SJSA1 (cell line): Measurements from ENCODE around the gene LSAMP. TPM values are rescaled to one million over a fixed set of nuclear protein-coding genes. Genes with fewer than 3 reads are reported as not detected.

Experiments used
- DNase-seq, 2 experiments: peaks; one replicate each; pipeline ENCODE4 v3.0.0-alpha.2; 2015 to 2020; ENCODE audit warnings: low spot score in 2 of 2, low read depth in 1 of 2
- H3K27ac ChIP-seq: fragments of 250-450 bp; sonication (Bioruptor Pico); 2 replicates; pipeline ENCODE4 v1.5.1; 2020; ENCODE audit warnings: mild to moderate bottlenecking, moderate library complexity
- H3K27me3 ChIP-seq: fragments of 250-450 bp; sonication (Bioruptor Pico); replicated peaks from 2 replicates; pipeline ENCODE4 v1.5.1; 2020; ENCODE audit warnings: mild to moderate bottlenecking, moderate library complexity
- H3K36me3 ChIP-seq: fragments of 250-450 bp; sonication (Bioruptor Pico); 2 replicates; pipeline ENCODE4 v1.5.1; 2020; ENCODE audit warnings: mild to moderate bottlenecking
- H3K4me1 ChIP-seq: fragments of 250-450 bp; sonication (Bioruptor Pico); replicated peaks from 2 replicates; pipeline ENCODE4 v1.6.1; 2021; ENCODE audit warnings: mild to moderate bottlenecking
- H3K4me3 ChIP-seq: fragments of 250-450 bp; sonication (Bioruptor Pico); 2 replicates; pipeline ENCODE4 v1.5.1; 2020; ENCODE audit warnings: mild to moderate bottlenecking
- H3K9me3 ChIP-seq: fragments of 250-450 bp; sonication (Bioruptor Pico); replicated peaks from 2 replicates; pipeline ENCODE4 v1.5.1; 2020; ENCODE audit warnings: mild to moderate bottlenecking
- total RNA-seq: library from RNA; depleted of rRNA; stranded (reverse); fragments of >200 nt; shearing (Covaris generic); gene quantifications from 2 replicates; pipeline ENCODE4 v1.2.3, GENCODE V29; 2014

The LSAMP gene
- total RNA-seq, 1 experiment from 2014 or later: not detected

GRCh38 chr3:116199063-116199462 is 246.2 kb downstream of the LSAMP start:
- no peaks in the 10 kb centered on the region for H3K4me1 ChIP-seq
- no peaks in the 10 kb centered on the region for H3K27me3 ChIP-seq
- no peak overlapping the region for H3K4me3 ChIP-seq
- H3K36me3 ChIP-seq: no peaks in the 10 kb centered on the region
- H3K9me3 ChIP-seq: no peaks in the 10 kb centered on the region
- H3K27ac ChIP-seq: no peak overlapping the region
- no peak for DNase-seq

GRCh38 chr3:116198087-116198486 is 247.2 kb downstream of the LSAMP start:
- Histone ChIP-seq H3K4me1 (no peaks in the 10 kb centered on the region), H3K36me3 (no peaks in the 10 kb centered on the region), H3K27ac (no peak overlapping the region), H3K27me3 (no peaks in the 10 kb centered on the region), H3K4me3 (no peak overlapping the region), H3K9me3 (no peaks in the 10 kb centered on the region)
- DNase-seq: peak in 1 of 2 experiments; percentile 5

- Histone ChIP-seq H3K4me3 (no peak overlapping the region), H3K4me1 (no peaks in the 10 kb centered on the region), H3K9me3 (no peaks in the 10 kb centered on the region), H3K27ac (no peak overlapping the region), H3K36me3 (no peaks in the 10 kb centered on the region), H3K27me3 (no peaks in the 10 kb centered on the region)
- no peak for DNase-seq
These were observed 252.8 kb downstream of the LSAMP start for GRCh38 chr3:116192464-116192863.

- Histone ChIP-seq H3K4me1 (no peaks in the 10 kb centered on the region), H3K27me3 (no peaks in the 10 kb centered on the region), H3K9me3 (no peaks in the 10 kb centered on the region), H3K4me3 (no peak overlapping the region), H3K27ac (no peak overlapping the region), H3K36me3 (no peaks in the 10 kb centered on the region)
- no peak for DNase-seq
These were observed 253.9 kb downstream of the LSAMP start for GRCh38 chr3:116191409-116191808.

DNA sequence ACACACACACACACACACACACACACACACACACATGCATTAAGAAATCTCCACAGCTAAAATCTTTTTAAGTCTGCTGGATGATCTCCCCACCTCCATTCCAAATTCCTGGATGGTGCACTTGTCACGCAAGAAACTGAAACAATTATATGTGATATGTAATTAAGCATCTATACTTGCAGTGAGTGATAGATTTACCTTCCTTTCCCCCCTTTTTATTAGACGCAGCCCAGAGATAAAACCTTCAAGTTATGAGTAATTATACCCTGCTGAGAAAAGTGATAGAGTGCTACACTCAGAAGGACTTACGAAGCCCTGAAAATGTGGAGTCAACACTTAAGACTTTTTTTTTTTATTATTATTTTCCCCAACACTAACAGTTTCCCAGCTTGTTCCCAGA is 255.2 kb downstream of the LSAMP start:
- H3K36me3 ChIP-seq: no peaks in the 10 kb centered on the region
- H3K4me3 ChIP-seq: no peak overlapping the region
- DNase-seq: no peak
- H3K9me3 ChIP-seq: no peaks in the 10 kb centered on the region
- H3K4me1 ChIP-seq: no peaks in the 10 kb centered on the region
- H3K27me3 ChIP-seq: no peaks in the 10 kb centered on the region
- no peak overlapping the region for H3K27ac ChIP-seq

- Histone ChIP-seq H3K9me3 (no peaks in the 10 kb centered on the region), H3K27me3 (0 out of 2 replicates have a peak, but pooled peaks cover 4% of the 10 kb centered on the region)
- peak in 1 of 2 experiments; percentile 25 for DNase-seq
These were observed 257.0 kb downstream of the LSAMP start for GRCh38 chr3:116188231-116188785.

GRCh38 chr3:116186049-116186448 is 259.2 kb downstream of the LSAMP start:
- H3K4me3 ChIP-seq: no peak overlapping the region
- H3K36me3 ChIP-seq: no peaks in the 10 kb centered on the region
- no peaks in the 10 kb centered on the region for H3K9me3 ChIP-seq
- H3K27me3 ChIP-seq: 0 out of 2 replicates have a peak, but pooled peaks cover 6% of the 10 kb centered on the region
- no peak overlapping the region for H3K27ac ChIP-seq
- no peaks in the 10 kb centered on the region for H3K4me1 ChIP-seq
- no peak for DNase-seq

More at GRCh38 chr3:116188231-116188785, 257.0 kb downstream of the LSAMP start:
- H3K27ac ChIP-seq: no peak overlapping the region
- H3K4me3 ChIP-seq: no peak overlapping the region
- no peaks in the 10 kb centered on the region for H3K4me1 ChIP-seq
- no peaks in the 10 kb centered on the region for H3K36me3 ChIP-seq

DNA sequence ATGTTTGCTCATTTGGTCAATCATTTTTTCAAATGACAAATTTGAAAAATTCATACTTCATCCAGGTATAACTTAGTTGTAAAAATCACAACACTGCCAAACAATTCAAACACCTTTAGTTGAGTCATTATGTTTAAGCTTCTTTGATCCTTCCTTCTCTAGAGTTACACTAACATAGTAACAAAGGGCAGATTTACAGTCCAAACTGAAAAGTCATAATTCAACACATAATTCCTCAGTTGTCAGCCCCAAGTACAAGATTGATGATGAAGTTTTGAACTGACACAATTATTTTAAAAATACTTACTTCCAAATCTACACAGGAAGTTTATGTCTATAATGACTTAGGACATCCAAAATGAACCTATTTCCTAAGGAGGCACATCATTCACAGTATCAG is 264.1 kb downstream of the LSAMP start:
- no peak overlapping the region for H3K27ac ChIP-seq
- no peaks in the 10 kb centered on the region for H3K9me3 ChIP-seq
- H3K36me3 ChIP-seq: no peaks in the 10 kb centered on the region

GRCh38 chr3:116179091-116179490 is 266.2 kb downstream of the LSAMP start:
- H3K27ac ChIP-seq: no peak overlapping the region
- no peaks in the 10 kb centered on the region for H3K9me3 ChIP-seq
- peak in 1 of 2 experiments; percentile 56 for DNase-seq
- H3K4me3 ChIP-seq: no peak overlapping the region
- no peaks in the 10 kb centered on the region for H3K36me3 ChIP-seq
- H3K4me1 ChIP-seq: no peaks in the 10 kb centered on the region
- H3K27me3 ChIP-seq: peaks cover 10% of the 10 kb centered on the region; the same call in 1 of the 2 replicates

More for the DNA sequence above, 264.1 kb downstream of the LSAMP start:
- peaks cover 6% of the 10 kb centered on the region; the same call in 1 of the 2 replicates for H3K27me3 ChIP-seq
- no peak for DNase-seq
- H3K4me3 ChIP-seq: no peak overlapping the region
- no peaks in the 10 kb centered on the region for H3K4me1 ChIP-seq

- H3K27me3 ChIP-seq: peaks cover 6% of the 10 kb centered on the region; the same call in 1 of the 2 replicates
- no peaks in the 10 kb centered on the region for H3K4me1 ChIP-seq
- H3K36me3 ChIP-seq: no peaks in the 10 kb centered on the region
- H3K4me3 ChIP-seq: no peak overlapping the region
- DNase-seq: no peak
- no peaks in the 10 kb centered on the region for H3K9me3 ChIP-seq
- H3K27ac ChIP-seq: no peak overlapping the region
These were observed 268.2 kb downstream of the LSAMP start for GRCh38 chr3:116176974-116177555.

DNA sequence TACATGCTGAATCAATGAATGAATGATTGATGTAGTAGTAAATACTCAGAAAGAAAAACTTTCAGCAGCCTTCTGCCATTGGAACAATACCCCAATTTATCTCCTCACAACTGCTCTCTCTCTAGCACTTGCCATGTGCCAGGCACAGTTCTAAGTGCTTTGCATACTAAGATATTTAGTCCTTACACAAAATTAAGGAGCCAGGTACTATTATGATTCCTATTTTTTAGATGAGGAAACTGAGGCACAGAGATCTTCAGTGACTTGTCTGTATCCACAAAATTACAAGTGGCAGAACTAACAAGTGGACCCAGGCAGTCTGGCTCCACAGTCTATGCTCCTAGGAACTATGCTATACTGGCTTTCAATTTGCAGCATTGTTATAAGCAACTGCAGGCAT is 279.2 kb downstream of the LSAMP start:
- Histone ChIP-seq H3K4me1 (no peaks in the 10 kb centered on the region), H3K27ac (no peak overlapping the region), H3K36me3 (no peaks in the 10 kb centered on the region), H3K27me3 (0 out of 2 replicates have a peak, but pooled peaks cover 2% of the 10 kb centered on the region), H3K4me3 (no peak overlapping the region), H3K9me3 (no peaks in the 10 kb centered on the region)
- DNase-seq: no peak

DNA sequence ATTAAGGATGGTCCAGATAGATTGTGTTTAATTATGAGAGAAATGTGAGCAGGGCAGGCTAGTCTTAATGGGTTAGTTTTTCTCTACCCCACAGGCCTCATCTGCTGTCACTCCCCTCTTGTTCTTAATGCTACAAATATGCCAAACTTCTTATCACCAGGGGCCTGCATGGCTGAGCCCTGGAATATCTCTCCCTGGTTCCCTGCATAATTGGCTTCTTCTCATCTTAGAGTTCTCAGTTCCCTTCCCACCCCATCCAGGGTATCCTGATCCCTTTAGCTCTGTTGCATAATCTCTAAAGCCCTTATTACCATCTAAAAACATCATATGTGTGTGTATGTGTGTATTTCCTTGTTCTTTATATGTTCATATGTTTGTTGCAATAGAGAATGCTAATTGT is 279.6 kb downstream of the LSAMP start:
- no peak for DNase-seq
- no peak overlapping the region for H3K27ac ChIP-seq
- H3K9me3 ChIP-seq: no peaks in the 10 kb centered on the region
- no peaks in the 10 kb centered on the region for H3K4me1 ChIP-seq
- no peaks in the 10 kb centered on the region for H3K27me3 ChIP-seq
- no peaks in the 10 kb centered on the region for H3K36me3 ChIP-seq
- no peak overlapping the region for H3K4me3 ChIP-seq

GRCh38 chr3:116165135-116165534 is 280.2 kb downstream of the LSAMP start:
- H3K4me3 ChIP-seq: no peak overlapping the region
- no peak overlapping the region for H3K27ac ChIP-seq
- H3K27me3 ChIP-seq: no peaks in the 10 kb centered on the region
- H3K9me3 ChIP-seq: no peaks in the 10 kb centered on the region
- DNase-seq: no peak
- H3K36me3 ChIP-seq: no peaks in the 10 kb centered on the region
- H3K4me1 ChIP-seq: no peaks in the 10 kb centered on the region

DNA sequence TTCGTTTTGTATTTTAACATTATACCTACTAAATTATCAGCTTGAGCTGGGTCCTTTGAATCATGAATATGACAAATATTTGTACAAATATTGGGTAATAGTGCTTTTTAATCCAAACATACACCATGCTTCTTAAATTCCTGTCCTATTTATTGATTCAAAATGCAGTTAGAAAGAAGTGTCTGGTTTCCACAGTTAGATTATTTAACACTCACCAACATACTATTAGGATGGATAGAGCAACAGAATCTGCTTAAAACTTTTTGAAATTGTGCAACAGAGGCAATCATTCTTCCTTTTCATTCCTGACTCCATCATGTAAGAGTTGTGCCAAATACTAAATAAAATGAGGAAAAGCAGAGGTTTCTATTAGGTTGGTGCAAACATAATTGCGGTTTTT is 281.2 kb downstream of the LSAMP start:
- no peaks in the 10 kb centered on the region for H3K4me1 ChIP-seq
- no peaks in the 10 kb centered on the region for H3K9me3 ChIP-seq
- H3K4me3 ChIP-seq: no peak overlapping the region
- no peak for DNase-seq
- H3K27me3 ChIP-seq: no peaks in the 10 kb centered on the region
- no peak overlapping the region for H3K27ac ChIP-seq
- H3K36me3 ChIP-seq: no peaks in the 10 kb centered on the region
